Measurements from ENCODE around the gene CPSF4.

Gene CPSF4

GRCh38 chr7:99404977-99405320, 33.8 kb upstream of the CPSF4 start:
- H3K36me3 ChIP-seq (ENCODE audit: control insufficient read depth, insufficient read depth, low read length) = peaks cover 29% of the 10 kb centered on the region
- H3K4me3 ChIP-seq (replicated peaks; ENCODE audit: low read depth, low read length) = no peak overlapping the region

GRCh38 chr7:99406557-99406956, 32.2 kb upstream of the CPSF4 start:
- Histone ChIP-seq H3K27me3 (replicated peaks; ENCODE audit: control insufficient read depth, insufficient read depth, low read length) (no peaks in the 10 kb centered on the region), H3K4me3 (replicated peaks; ENCODE audit: low read depth, low read length) (peak overlapping the region; percentile 87), H3K36me3 (ENCODE audit: control insufficient read depth, insufficient read depth, low read length) (peaks cover 22% of the 10 kb centered on the region)
- peak; percentile 16 for TF ChIP-seq CTCF (IDR thresholded peaks at IDR 0.05; ENCODE audit: insufficient read depth, low read length, poor library complexity, severe bottlenecking)
- no peak for DNase-seq (ENCODE audit: extremely low read depth, insufficient read length)

More at GRCh38 chr7:99404977-99405320, 33.8 kb upstream of the CPSF4 start:
- no peaks in the 10 kb centered on the region for H3K27me3 ChIP-seq (replicated peaks; ENCODE audit: control insufficient read depth, insufficient read depth, low read length)
- no peak for TF ChIP-seq CTCF (IDR thresholded peaks at IDR 0.05; ENCODE audit: insufficient read depth, low read length, poor library complexity, severe bottlenecking)
- DNase-seq (ENCODE audit: extremely low read depth, insufficient read length) = no peak

- Histone ChIP-seq H3K36me3 (ENCODE audit: control insufficient read depth, insufficient read depth, low read length) (peaks cover 20% of the 10 kb centered on the region), H3K4me3 (replicated peaks; ENCODE audit: low read depth, low read length) (peak overlapping the region; percentile 87), H3K27me3 (replicated peaks; ENCODE audit: control insufficient read depth, insufficient read depth, low read length) (no peaks in the 10 kb centered on the region)
- no peak for DNase-seq (ENCODE audit: extremely low read depth, insufficient read length)
- no peak for TF ChIP-seq CTCF (IDR thresholded peaks at IDR 0.05; ENCODE audit: insufficient read depth, low read length, poor library complexity, severe bottlenecking)
Observed at GRCh38 chr7:99407872-99408378, 30.8 kb upstream of the CPSF4 start.

- peak; percentile 96 for DNase-seq (ENCODE audit: extremely low read depth, insufficient read length)
- no peak for TF ChIP-seq CTCF (IDR thresholded peaks at IDR 0.05; ENCODE audit: insufficient read depth, low read length, poor library complexity, severe bottlenecking)
- H3K4me3 ChIP-seq (replicated peaks; ENCODE audit: low read depth, low read length) = peak within 1 kb of the TSS; percentile 87
- no peaks in the 10 kb centered on the region for H3K27me3 ChIP-seq (replicated peaks; ENCODE audit: control insufficient read depth, insufficient read depth, low read length)
- H3K36me3 ChIP-seq (ENCODE audit: control insufficient read depth, insufficient read depth, low read length) = peaks cover 20% of the 10 kb centered on the region
Observed at GRCh38 chr7:99408379-99409191, 30.2 kb upstream of the CPSF4 start, which contains the start of the genes BUD31 and PDAP1. BUD31 (plus strand) TSS chr7:99408969; CDS start chr7:99411093, 2,124 bp downstream. PDAP1 (minus strand) TSS chr7:99408597; CDS start chr7:99408548, 49 bp downstream.

- TF ChIP-seq CTCF (IDR thresholded peaks at IDR 0.05; ENCODE audit: insufficient read depth, low read length, poor library complexity, severe bottlenecking) = no peak
- DNase-seq (ENCODE audit: extremely low read depth, insufficient read length) = no peak
- Histone ChIP-seq H3K36me3 (ENCODE audit: control insufficient read depth, insufficient read depth, low read length) (peaks cover 16% of the 10 kb centered on the region), H3K4me3 (replicated peaks; ENCODE audit: low read depth, low read length) (peak overlapping the region; percentile 87), H3K27me3 (replicated peaks; ENCODE audit: control insufficient read depth, insufficient read depth, low read length) (no peaks in the 10 kb centered on the region)
Observed at GRCh38 chr7:99409192-99409572, 29.6 kb upstream of the CPSF4 start.

All from GM06990 (cell line).